Heart right ventricle (tissue), 16 donors: ENCODE measurements around the gene ARHGAP4. TPM values are rescaled to one million over a fixed set of nuclear protein-coding genes. Genes with fewer than 3 reads are reported as not detected.

Experiments
- ATAC-seq, 8 donors: fragments of 200-7000 bp; cut with Tn5 transposase; one replicate each; pipeline ENCODE4 v1.9.1; 2020; ENCODE audit warnings: mild to moderate bottlenecking in 8 of 8, moderate library complexity in 8 of 8, moderate number of reproducible peaks in 1 of 8
- DNase-seq, 2 donors: peaks; one replicate each; pipeline ENCODE4 v3.0.0-alpha.2; 2020
- H3K27ac ChIP-seq, 10 donors: fragments of 200-600 bp; sonication (generic) in 2 of 10; one replicate each; pipeline versions ENCODE4 v1.5.0 to v1.8.0; 2020 to 2022; ENCODE audit warnings: mild to moderate bottlenecking in 3 of 10
- H3K27me3 ChIP-seq, 7 donors: fragments of 200-600 bp; one replicate each; pipeline ENCODE4 v1.8.0; 2021 to 2022; ENCODE audit warnings: mild to moderate bottlenecking in 2 of 7
- H3K36me3 ChIP-seq, 9 donors: fragments of 200-600 bp; sonication (generic) in 1 of 9; one replicate each; pipeline versions ENCODE4 v1.5.0 to v1.8.0; 2020 to 2022; ENCODE audit warnings: mild to moderate bottlenecking in 2 of 9
- H3K4me1 ChIP-seq, 9 donors: fragments of 200-600 bp; sonication (generic) in 1 of 9; one replicate each; pipeline versions ENCODE4 v1.5.0 to v1.8.0; 2020 to 2022; ENCODE audit warnings: mild to moderate bottlenecking in 4 of 9
- H3K4me3 ChIP-seq, 10 donors: fragments of 200-600 bp; sonication (generic) in 2 of 10; one replicate each; pipeline versions ENCODE4 v1.5.0 to v1.8.0; 2020 to 2022; ENCODE audit warnings: mild to moderate bottlenecking in 7 of 10, moderate library complexity in 2 of 10
- H3K9me3 ChIP-seq, 11 donors: fragments of 200-600 bp in 10 of 11; sonication (generic) in 2 of 11; one replicate each; pipeline versions ENCODE4 v1.5.0 to v1.8.0; 2013 to 2022; ENCODE audit warnings: mild to moderate bottlenecking in 2 of 11, control low read depth in 1 of 11, moderate library complexity in 1 of 11
- WGBS, 2 donors: extraction: QIAGEN DNeasy Blood & Tissue Kit; methylation state at CpG; one replicate each; pipeline ENCODE4 v1.1.7; 2013; ENCODE audit warnings: inconsistent platforms in 1 of 2; 5-methylcytosine and 5-hydroxymethylcytosine counted together
- intact Hi-C, 10 donors: fragments of 100-400 bp; cut with DNase I; formaldehyde crosslinking; loops; one replicate each; pipeline versions ENCODE4 v1.11.1 to v1.14.2; 2022
- polyA plus RNA-seq, 2 donors: library from polyadenylated mRNA; stranded (reverse); fragments of 200-250 nt; gene quantifications; one replicate each; pipeline ENCODE4 v1.2.3, GENCODE V29; 2013
- total RNA-seq, 10 donors: library from RNA; stranded (reverse); fragmentation: NEBNext Ultra II Directional in 3 of 10; extraction: Animal tissue kit (Norgen Biotek cat#: 25700) in 3 of 10; gene quantifications; one replicate each; pipeline versions ENCODE4 v1.2.1 to v1.2.4, GENCODE V29; 2021 to 2023
- TF ChIP-seq, protein P1 (sequence below), 9 donors: fragments of 200-600 bp; sonication (generic) in 2 of 9; IDR thresholded peaks; one replicate each; pipeline versions ENCODE4 v1.5.0 to v1.8.0; 2021 to 2022; ENCODE audit warnings: antibody characterized with exemption in 9 of 9, mild to moderate bottlenecking in 5 of 9, moderate library complexity in 1 of 9
- donor health status: Arrhythmogenic right ventricular cardiomyopathy.
- donor health status: ischemic (EF 13 %, LVEDD 7.1; RV severe dilation, severe dysfunction).
- donor health status: healthy with polysubstance abuse.
- donor health status: DM: no; HTN: yes; CAD: no.
- donor health status: DM: no; HTN: no; CAD: no.
- donor health status: ischemic (EF 25% LVEDD 6.9; RV normal size, moderate dysfunction).
- donor health status: ischemic (EF 25% LVEDD 5.7; RV mildly dilated, moderate dysfunction).
- donor health status: healthy.
- donor health status: DM: yes; HTN: yes; CAD: no.
- donor health status: Ischemic cardiomyopathy.
- donor health status: ischemic (EF 35%, LVEDD 5.7; RV mildly dilated, moderate dysfunction).
- donor health status: nonischemic (EF 11% LVEDD 7.7; RV severe dilation, severe dysfunction).
- donor health status: DM: yes; HTN: yes; CAD: no.
- donor health status: PGD.
- donor health status: ischemic (EF 29% LVEDD 5.4; RV normal size, mild dysfunction).
- donor health status: nonischemic (EF 23%, LVEDD 6.1; RV moderate dilation, normal function).

The ARHGAP4 gene
- total and polyA plus RNA-seq, 12 donors, result 5.5 to 65.5 (median 9.3) TPM

DNA sequence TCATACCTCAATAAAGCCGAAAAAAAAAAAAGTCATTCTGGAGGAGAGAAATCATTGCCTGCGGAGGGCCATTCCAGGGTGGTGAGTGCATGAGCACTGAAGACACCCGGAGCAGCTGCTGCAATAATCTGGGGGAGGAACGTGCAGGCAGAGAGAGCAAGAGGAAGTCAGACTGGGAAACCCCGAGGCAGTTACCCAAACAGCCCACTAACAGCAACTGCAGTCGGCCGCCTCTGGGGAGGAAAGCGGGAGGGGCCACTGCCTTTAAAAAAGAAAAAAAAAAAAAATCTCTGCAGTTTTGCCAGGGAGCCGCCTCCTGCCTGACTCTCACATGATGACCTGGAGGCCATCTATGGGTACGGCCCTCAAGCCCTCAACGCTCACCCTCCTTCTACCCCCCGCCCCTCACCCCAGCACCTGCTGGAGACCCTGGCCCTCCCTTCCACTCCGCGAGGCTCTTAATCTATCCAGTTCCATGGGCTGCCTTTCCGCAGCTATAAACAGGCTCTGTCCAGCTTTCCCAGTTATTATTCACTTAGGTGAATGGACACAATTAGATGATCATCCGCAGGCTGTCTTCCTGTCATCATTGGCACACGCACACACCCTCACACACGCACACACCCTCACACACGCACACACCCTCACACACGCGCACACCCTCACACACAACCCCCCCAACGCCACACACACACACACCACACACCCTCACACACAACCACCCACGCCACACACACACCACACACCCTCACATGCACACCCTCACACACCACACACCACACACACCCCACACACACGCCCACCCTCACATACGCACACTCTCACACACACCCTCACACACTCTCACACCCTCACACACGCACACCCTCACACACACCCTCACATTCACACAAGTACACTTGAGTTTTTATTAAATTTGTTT is 25.0 kb downstream of the ARHGAP4 start:
- DNase-seq (peak; percentile 37 to 54), ATAC-seq (peak; percentile 35 to 72 (median 54))
- Histone ChIP-seq H3K27ac (peak overlapping the region in 5 of 10 donors; percentile 10 to 47 (median 15)), H3K4me3 (no peak overlapping the region), H3K36me3 (no peaks in the 10 kb centered on the region), H3K9me3 (no peaks in the 10 kb centered on the region), H3K27me3 (peaks cover 0 to 64% (median 0%) of the 10 kb centered on the region in 7 donors), H3K4me1 (peaks cover 0 to 34% (median 12%) of the 10 kb centered on the region in 9 donors)
- TF ChIP-seq, protein P1, sequence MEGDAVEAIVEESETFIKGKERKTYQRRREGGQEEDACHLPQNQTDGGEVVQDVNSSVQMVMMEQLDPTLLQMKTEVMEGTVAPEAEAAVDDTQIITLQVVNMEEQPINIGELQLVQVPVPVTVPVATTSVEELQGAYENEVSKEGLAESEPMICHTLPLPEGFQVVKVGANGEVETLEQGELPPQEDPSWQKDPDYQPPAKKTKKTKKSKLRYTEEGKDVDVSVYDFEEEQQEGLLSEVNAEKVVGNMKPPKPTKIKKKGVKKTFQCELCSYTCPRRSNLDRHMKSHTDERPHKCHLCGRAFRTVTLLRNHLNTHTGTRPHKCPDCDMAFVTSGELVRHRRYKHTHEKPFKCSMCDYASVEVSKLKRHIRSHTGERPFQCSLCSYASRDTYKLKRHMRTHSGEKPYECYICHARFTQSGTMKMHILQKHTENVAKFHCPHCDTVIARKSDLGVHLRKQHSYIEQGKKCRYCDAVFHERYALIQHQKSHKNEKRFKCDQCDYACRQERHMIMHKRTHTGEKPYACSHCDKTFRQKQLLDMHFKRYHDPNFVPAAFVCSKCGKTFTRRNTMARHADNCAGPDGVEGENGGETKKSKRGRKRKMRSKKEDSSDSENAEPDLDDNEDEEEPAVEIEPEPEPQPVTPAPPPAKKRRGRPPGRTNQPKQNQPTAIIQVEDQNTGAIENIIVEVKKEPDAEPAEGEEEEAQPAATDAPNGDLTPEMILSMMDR (IDR thresholded peaks at IDR 0.05), result no peak
- 33 to 36% methylated on average over 24 to 26 of the region's 26 CpGs for WGBS, 2 donors
- intact Hi-C loops, result no loop called here

DNA sequence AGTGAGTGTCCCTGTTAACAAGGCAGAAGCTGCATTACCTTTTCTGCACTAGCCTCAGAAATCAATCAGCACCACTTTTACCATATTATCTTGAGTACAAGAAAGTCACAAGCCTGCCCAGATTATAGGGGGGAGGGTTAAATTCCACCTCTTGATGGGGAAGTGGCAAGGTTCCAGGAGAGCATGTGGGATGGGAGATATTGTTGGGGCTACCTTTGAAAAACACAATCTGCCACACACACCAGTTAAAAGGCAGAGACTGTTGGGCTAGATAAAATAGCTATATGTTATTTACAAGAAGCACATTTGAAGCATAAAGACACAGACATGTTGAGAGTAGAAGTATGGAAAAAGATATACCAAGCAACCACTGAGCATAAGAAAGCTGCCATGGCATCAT is 28.2 kb downstream of the ARHGAP4 start:
- H3K4me3 ChIP-seq, result no peak overlapping the region
- no peak for ATAC-seq
- intact Hi-C loops, result loop anchor here in 1 of 10 donors (1.0 kb wide), 1 partner anchor 49 kb away; no protein-coding TSS in a partner anchor

DNA sequence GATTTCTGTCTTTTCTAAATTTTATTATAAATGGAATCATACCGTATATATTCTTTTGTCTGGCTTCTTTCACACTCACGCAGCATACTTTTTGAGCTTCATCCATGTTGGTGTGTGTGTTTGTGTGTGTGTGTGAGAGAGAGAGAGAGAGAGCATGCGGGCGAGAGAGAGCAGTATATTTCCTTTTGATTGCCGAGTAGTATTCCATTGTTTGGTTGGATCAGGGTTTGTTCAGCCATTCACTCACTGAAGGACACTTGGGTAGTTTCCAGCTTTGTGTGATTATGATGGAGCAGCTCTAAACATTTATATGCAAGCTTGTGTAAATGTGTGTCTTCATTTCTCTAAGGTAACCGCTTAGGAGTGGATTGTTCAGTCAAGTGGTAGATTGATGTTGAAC is 36.9 kb downstream of the ARHGAP4 start:
- peaks cover 0 to 89% (median 20%) of the 10 kb centered on the region in 7 donors for H3K27me3 ChIP-seq
- 97% methylated on average over 6 of the region's 6 CpGs for WGBS, 2 donors
- intact Hi-C loops, result no loop called here
- H3K36me3 ChIP-seq, result no peaks in the 10 kb centered on the region
- H3K9me3 ChIP-seq, result no peaks in the 10 kb centered on the region
- TF ChIP-seq, protein P1 (IDR thresholded peaks at IDR 0.05), result no peak
- DNase-seq, result no peak
- no peak for ATAC-seq
- H3K27ac ChIP-seq, result no peak overlapping the region
- H3K4me1 ChIP-seq, result peaks cover 0 to 6% (median 0%) of the 10 kb centered on the region in 9 donors
- H3K4me3 ChIP-seq, result no peak overlapping the region

More for the DNA sequence above, 28.2 kb downstream of the ARHGAP4 start:
- TF ChIP-seq, protein P1 (IDR thresholded peaks at IDR 0.05), result no peak
- Histone ChIP-seq H3K27ac (no peak overlapping the region), H3K27me3 (peaks cover 0 to 80% (median 0%) of the 10 kb centered on the region in 7 donors), H3K4me1 (peaks cover 0 to 25% (median 4%) of the 10 kb centered on the region in 9 donors), H3K9me3 (peaks cover 0 to 5% (median 0%) of the 10 kb centered on the region in 11 donors), H3K36me3 (no peaks in the 10 kb centered on the region)
- DNase-seq, result no peak

DNA sequence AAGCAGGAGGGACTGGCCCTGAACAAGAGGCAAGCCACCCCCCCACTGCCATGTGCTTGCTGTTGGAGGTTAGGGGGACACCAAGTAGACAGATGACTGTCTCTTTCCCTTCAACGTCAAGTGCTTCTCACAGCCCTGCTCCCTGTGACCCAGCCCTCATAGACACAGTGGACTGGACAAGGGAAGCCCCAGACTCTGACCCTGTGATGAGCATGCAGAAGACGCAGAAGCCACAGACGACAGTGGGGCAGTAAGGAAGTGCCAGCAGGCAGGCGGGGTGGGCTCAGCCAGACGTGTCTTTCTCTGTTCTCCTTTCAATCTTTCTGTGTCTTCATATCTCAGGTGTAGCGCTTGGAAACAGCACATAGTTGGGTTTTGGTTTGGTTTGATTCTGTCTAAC is 37.7 kb downstream of the ARHGAP4 start:
- Histone ChIP-seq H3K36me3 (no peaks in the 10 kb centered on the region), H3K4me1 (peaks cover 0 to 6% (median 0%) of the 10 kb centered on the region in 9 donors), H3K9me3 (no peaks in the 10 kb centered on the region), H3K4me3 (no peak overlapping the region), H3K27ac (no peak overlapping the region), H3K27me3 (peaks cover 0 to 89% (median 27%) of the 10 kb centered on the region in 7 donors)
- intact Hi-C loops, result no loop called here
- TF ChIP-seq, protein P1 (IDR thresholded peaks at IDR 0.05), result no peak
- 64 to 75% methylated on average over 6 of the region's 6 CpGs for WGBS, 2 donors
- ATAC-seq, result no peak
- no peak for DNase-seq
